Myocyte (in vitro differentiated cells): ENCODE data around the gene EHD2. TPM values are rescaled to one million over a fixed set of nuclear protein-coding genes. Genes with fewer than 3 reads are reported as not detected.
A peak's percentile ranks its signal among the peaks of the same experiment; 100 is the strongest.
"Not testable (repeated sequence)": the region's sequence is repeated elsewhere in the genome, so short reads cannot be mapped to it uniquely, and the experiment has no call there.

Source experiments
- DNase-seq: peaks from one replicate; pipeline ENCODE4 v3.0.0-alpha.2; 2012; ENCODE audit warnings: low read depth
- polyA plus RNA-seq: library from polyadenylated mRNA; unstranded; fragments of >200 nt; gene quantifications from one replicate; pipeline ENCODE4 v1.2.1, GENCODE V29; 2012; ENCODE audit warnings: missing spikeins
- total RNA-seq: library from RNA; depleted of rRNA; stranded (reverse); fragments of >200 nt; gene quantifications from 2 replicates; pipeline ENCODE4 v1.2.3, GENCODE V29; 2014

The EHD2 gene, protein sequence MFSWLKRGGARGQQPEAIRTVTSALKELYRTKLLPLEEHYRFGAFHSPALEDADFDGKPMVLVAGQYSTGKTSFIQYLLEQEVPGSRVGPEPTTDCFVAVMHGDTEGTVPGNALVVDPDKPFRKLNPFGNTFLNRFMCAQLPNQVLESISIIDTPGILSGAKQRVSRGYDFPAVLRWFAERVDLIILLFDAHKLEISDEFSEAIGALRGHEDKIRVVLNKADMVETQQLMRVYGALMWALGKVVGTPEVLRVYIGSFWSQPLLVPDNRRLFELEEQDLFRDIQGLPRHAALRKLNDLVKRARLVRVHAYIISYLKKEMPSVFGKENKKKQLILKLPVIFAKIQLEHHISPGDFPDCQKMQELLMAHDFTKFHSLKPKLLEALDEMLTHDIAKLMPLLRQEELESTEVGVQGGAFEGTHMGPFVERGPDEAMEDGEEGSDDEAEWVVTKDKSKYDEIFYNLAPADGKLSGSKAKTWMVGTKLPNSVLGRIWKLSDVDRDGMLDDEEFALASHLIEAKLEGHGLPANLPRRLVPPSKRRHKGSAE
- total RNA-seq, result 97.9 and 124 TPM in 2 replicates
- polyA plus RNA-seq, result 275 TPM

DNA sequence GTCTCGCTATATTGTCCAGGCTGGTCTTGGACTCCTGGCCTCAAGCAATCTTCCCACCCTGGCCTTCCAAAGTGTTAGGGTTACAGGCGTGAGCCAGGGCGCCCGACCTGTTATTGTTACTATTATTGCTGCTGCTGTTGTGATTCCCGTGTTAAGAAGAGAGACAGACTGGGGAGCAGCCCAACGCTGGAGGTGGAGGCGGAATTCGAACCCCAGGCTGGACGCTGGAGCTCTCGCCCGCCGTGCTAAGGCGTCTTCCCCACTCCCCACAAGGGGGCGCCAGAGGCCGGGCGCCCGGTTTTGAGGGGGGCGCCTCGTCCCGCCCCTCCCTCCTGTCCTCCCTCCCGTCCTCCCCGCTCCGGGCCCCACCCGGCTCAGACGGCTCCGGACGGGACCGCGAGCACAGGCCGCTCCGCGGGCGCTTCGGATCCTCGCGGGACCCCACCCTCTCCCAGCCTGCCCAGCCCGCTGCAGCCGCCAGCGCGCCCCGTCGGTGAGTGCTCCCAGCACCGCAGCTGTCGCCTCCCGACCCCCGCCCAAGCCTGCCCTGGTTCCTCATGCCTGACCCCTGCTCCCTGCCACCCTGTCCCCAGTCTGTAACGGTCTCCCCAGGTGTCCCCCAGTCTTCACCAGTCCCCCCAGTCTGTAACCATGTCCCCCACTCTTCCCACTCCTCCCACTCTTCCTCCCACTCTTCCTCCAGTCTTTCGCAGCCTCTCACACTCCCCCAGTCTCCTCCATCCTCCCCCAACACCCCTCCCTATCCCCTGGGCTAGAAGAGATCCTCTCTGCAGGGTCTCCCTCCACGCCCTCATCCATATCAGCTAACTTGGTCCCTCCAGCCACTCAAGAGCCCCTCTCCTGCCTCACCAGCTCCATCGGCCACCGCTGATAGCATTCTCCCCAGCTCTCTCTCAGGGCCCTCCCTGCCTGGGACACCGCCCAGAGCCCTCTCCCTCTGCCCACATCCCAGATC is at the start of gene EHD2:
TSS of gene EHD2 (plus strand) at position 377 of the 976 bp plus-strand sequence. CDS start 3,191 bp downstream, outside the sequence.
- DNase-seq, result peak; percentile 88

DNA sequence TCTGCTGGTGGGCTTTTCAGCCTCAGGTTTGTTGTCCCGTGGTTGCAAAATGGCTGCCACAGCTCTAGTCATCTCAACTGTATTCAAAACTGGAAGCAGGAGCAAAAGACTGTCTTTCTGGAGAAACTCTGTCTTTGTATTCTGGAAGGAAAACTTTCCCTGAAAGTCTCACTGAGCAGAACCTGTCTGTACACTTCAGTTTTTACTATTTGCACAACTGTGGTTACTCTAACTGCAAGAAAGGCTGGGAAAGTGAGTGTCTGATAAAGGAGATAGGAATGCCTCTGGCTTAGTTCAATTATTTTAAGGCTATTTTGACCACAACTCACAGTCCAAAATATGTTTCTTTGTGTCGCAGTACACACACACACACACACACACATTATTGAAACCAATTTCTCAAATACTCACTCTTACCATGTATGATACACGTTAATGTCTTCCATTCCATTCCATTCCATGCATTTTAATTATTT is 49.7 kb upstream of the EHD2 start:
- DNase-seq, result peak; percentile 66

DNA sequence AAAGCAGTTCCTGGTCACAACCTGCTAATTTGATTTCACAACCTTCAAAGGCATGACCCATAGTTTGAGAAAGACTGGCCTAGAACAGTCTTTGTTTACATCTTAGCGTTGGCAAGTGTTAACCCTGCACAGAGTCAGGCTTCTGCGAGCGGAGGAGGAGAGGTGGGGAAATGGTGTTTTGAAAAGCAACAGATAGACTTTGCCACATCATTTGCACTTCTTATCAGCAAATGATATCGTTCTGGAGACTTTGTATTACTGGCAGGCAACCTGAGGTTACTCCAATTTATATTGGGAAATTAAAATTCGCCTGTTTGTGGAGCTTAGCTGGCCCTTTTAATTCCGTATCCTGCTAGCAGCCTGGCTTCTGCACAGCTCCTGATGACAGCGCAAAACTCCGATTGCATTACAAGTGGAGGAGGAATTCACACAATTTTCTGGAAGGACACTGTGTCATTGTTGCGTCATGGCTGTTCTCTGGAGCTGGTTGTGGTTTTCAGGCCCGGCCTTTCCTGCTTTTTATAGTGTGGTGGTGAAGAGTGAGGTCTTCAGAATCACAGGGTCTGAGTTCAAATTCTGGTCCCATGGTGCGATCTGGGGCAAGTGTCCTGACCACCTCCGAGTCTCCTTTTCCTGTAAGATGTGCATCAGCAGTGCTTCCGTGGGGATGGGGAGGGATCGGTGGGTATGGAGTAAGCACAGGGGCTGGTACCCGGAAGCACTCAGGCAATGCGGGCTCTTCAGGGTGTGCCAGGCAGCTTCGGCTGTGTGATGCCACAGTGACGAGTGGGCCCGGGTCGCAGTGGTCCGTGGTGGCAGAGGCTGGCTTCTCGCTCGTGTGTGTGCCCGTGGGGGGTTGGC is 49.1 kb upstream of the EHD2 start:
- DNase-seq, result peak; percentile 96

DNA sequence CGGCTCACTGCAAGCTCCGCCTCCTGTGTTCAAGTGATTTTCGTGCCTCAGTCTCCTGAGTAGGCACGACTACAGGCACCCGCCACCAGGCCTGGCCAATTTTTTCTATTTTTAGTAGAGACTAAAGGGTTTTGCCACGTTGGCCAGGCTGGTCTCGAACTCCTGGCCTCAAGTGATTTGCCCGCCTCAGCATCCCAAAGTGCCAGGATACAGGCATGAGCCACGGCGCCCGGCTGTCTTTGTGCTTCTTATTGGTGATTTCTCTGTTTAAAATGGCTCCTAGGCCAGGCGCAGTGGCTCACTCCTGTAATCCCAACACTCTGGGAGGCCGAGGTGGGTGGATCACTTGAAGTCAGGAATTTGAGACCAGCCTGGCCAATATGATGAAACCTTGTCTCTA is 44.7 kb upstream of the EHD2 start:
- DNase-seq, result not testable (repeated sequence)

DNA sequence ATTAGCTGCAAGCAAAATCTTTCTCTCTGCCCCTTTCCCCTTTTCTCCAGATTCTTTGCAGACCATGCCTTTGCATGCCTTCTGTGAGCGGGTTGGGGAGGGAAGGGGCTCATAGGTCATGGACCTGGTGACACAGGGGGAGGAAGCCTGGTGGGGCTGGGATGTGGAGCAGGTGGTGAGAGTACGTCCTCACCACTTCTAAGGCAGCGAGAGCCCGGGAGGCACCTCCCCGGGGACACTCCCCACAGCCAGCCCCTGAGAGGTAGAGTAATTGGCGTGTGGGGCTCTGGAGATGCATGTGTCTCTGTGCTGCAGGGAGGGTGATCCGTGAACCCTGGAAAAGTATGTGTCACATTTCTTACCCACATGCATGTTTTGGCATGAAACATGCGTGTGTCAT is 42.5 kb upstream of the EHD2 start:
- no peak for DNase-seq

DNA sequence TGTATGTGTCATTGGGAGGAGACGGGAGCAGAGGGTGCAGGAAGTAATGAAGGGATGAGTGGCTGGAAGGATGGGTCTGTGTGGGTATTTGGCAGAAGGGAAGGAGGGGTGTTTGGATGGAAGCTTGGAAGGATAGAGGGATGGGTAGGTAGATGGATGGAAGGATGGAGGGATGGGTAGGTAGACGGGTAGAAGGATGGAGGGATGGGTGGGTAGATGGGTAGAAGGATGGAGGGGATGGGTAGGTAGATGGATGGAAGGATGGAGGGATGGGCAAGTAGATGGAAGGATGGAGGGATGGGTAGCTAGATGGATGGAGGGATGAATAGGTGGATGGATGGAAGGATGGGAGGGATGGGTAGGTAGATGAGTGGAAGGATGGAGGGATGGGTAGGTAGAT is 41.7 kb upstream of the EHD2 start:
- DNase-seq, result no peak

DNA sequence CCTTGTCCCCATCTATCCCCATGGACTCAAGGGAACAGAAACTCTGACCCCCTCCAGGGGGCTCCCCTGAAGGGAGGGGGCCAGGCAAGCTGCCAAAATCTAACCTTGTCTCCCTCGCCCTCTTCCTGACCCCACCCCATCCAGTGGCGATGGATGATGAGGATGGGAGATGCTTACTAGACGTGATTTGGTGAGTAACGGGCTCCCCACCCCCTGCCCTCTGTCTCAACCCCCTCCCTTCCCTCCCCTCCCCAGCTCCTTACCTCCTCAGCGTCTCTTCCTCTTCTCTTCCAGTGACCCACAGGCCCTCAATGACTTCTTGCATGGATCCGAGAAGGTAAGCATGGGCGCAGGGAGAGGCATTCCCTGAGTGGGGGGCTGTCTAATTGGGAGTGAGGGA is 39.8 kb upstream of the EHD2 start:
- no peak for DNase-seq

DNA sequence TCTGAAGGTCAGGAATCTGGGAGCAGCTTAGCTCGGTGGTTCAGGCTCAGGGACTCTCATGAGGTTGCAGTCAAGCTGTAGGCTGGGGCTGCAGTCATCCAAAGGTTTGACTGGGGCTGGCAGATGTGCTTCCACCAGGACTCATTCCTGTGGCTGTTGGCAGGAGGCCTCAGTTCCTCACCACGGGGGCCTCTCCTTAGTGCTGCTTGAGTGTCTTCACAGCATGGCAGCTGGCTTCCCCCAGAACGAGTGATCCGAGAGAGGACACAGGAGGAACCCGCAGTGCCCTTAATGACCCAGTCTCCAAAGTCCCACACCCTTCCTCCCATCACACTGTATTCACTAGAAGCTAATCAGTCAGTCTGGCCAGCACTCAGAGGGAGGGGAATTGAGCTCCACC is 38.7 kb upstream of the EHD2 start:
- DNase-seq, result no peak

DNA sequence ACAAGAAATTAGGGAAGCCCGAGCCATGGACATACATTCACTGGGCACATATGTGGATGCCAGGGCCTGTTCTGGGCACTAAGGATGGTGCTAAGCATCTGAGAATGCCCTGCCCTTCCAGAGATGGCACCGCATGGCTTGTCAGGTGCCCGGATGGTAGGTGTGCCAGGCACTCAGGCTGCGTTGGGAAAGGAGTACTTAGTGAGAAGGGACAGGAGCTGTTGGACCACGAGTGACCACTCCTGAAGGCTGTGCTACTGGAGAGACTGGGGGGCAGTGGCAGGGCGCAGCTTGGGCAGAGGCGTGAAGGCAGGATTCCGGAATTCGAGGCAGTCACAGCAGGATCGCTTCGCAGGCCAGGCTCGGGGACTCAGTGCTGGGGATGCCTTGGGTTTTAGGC is 38.0 kb upstream of the EHD2 start:
- no peak for DNase-seq

DNA sequence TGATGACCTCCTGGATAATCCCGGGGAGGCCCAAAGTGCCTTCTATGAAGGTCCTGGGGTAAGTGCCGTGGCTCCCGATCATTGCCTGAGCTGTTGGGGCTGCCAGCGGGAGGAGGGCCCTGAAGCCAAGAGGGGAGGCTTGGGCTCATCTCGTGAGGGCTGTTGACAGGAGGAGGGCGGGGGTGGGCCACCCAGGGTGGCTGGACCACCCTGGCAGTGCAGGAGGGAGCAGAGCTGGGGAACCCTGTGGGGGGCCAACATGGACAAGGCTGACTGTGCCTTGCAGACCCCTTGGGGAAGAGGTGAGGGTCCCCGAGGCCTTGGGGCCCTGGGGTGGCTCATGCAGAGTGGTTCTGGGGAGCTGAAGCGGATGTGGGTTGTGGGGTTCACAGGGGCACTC is 37.4 kb upstream of the EHD2 start:
- DNase-seq, result no peak

DNA sequence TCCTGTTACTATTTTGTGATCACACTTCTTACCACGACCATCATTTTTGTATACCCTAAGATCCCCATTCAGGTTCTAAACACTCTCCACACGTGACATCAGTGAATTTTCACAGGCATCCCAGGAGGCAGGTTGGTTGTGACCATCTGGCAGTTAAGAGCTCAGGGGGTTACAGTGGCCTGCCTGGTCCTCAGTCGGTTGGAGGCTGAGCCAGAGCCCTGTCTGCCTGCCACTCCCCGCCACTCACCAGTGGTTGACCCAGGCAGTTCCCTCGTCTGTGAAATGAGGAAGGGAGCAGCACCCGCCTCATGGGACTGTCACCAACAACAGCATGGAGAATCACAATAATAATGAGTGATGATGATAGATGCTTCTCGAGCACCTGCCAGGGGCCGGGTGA is 36.4 kb upstream of the EHD2 start:
- DNase-seq, result no peak

DNA sequence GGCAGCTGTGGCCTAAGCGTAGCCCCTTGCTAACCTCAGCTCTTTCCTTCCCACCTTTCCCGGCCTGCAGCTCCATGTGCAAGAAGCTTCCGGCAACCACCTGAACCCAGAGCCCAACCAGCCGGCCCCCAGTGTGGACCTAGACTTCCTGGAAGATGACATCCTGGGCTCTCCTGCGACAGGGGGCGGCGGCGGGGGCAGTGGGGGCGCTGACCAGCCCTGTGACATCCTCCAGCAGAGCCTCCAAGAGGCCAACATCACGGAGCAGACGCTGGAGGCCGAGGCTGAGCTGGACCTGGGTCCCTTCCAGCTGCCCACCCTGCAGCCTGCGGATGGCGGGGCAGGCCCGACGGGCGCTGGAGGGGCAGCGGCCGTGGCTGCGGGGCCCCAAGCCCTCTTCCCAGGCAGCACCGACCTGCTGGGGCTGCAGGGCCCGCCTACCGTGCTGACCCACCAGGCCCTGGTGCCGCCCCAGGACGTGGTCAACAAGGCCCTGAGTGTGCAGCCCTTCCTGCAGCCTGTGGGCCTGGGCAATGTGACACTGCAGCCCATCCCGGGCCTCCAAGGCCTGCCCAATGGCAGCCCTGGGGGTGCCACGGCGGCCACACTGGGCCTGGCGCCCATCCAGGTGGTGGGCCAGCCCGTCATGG is 33.8 kb upstream of the EHD2 start:
- DNase-seq, result no peak

DNA sequence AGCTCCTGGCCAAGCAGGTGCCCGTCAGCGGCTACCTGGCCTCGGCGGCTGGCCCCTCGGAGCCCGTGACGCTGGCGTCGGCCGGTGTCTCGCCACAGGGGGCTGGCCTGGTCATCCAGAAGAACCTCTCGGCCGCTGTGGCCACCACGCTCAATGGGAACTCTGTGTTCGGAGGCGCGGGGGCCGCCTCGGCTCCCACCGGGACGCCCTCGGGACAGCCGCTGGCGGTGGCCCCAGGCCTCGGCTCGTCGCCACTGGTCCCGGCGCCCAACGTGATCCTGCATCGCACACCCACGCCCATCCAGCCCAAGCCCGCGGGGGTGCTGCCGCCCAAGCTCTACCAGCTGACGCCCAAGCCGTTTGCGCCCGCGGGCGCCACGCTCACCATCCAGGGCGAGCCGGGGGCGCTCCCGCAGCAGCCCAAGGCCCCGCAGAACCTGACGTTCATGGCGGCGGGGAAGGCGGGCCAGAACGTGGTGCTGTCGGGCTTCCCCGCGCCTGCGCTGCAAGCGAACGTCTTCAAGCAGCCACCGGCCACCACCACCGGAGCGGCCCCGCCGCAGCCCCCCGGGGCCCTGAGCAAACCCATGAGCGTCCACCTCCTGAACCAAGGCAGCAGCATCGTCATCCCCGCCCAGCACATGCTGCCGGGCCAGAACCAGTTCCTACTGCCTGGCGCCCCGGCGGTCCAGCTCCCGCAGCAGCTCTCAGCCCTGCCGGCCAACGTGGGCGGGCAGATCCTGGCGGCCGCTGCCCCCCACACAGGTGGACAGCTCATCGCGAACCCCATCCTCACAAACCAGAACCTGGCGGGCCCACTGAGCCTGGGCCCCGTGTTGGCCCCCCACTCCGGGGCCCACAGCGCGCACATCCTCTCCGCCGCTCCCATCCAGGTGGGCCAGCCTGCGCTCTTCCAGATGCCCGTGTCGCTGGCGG is 33.0 kb upstream of the EHD2 start:
- no peak for DNase-seq

DNA sequence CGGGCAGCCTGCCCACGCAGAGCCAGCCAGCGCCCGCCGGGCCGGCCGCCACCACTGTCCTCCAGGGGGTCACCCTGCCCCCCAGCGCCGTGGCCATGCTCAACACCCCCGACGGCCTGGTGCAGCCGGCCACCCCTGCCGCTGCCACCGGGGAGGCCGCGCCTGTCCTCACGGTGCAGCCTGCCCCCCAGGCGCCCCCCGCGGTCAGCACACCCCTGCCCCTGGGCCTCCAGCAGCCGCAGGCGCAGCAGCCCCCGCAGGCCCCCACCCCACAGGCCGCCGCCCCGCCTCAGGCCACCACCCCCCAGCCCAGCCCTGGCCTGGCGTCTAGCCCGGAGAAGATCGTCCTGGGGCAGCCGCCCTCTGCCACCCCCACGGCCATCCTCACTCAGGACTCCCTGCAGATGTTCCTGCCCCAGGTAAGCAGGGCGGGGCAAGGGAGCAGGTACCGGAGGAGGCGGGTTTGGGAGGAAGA is 32.3 kb upstream of the EHD2 start:
- DNase-seq, result no peak

DNA sequence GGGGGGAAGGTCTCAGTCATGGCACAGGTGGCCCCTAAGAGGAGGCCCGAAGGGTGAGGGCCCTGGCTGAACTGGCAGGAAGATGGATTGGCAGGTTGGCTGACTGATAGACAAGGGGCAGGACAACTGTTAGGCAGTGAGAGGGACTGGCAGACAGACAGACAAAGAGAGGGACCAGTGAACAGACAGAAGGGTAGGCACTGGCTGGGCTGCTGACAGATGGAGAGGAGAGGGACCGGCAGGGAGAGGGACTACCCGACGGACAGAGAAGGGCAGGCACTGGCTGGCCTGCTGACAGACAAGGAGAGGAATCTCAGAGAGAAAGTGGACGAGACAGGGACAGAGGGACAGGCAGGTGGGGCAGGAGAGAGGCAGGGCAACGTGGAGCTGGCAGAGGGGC is 31.8 kb upstream of the EHD2 start:
- DNase-seq, result no peak

DNA sequence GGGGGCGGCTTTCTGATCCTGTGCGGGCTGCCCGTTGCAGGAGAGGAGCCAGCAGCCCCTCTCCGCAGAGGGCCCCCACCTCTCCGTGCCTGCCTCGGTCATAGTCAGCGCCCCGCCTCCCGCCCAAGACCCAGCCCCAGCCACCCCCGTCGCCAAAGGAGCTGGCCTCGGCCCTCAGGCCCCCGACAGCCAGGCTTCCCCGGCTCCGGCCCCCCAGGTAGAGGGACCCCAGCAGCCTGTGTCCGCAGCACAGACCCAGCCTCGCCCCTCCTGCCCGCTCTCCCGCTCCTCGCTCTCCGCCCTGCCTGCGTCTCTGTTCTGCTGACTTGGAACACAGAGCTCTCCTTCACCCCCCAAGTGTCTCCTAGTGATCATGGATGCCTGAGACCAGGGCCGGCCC is 31.3 kb upstream of the EHD2 start:
- no peak for DNase-seq

DNA sequence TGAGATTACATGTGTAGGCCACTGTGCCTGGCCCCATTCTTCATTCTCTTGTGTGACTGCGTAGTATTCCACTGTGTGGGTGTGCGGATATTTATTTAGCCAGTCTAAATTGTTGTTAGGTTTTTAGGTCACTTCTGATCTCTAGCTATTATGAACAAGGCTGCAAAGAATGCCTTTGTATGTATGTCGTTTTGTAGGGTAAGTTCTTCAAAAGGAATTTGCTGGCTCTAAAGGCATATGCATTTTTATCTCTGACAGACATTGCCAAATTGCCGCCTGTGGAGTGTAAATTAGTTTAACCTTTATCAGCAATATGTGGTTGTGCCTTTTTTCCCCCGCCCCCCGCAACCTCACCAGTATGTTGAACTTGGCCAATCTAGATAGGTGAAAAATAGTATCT is 30.3 kb upstream of the EHD2 start:
- DNase-seq, result no peak

DNA sequence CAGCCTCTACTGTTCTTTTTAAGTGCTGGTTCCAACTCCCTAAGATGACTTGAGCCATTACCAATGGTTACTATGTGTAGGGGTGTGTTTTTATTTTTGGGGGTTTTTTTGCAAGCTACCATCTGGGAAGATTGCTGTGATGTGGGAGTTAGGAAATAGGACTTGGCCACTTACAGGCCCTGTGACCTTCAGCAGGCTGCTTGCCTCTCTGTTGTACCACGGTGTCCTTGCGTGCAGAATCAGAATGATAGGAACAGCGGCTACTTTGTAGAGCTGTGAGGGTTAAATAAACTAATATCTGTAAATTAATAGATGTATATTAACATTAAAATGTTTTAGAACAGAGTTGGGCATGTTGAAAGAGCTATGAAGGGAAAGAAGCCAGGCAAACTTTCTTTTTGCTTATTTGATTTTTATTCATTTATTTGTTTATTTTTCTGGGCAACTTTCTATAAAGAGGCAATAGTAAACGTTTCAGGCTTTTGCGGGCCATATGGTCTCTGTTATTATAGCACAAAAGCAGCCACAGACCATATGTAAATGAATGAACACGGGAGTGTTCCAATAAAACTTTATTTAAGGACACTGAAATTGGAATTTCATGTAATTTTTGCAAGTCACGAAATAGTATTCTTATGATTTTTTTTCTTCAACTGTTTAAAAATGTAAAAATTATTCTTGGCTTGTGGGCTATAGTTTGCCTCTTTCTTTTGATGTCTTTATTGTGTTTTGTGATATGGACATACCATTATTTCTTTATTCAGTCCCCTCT is 26.4 kb upstream of the EHD2 start:
- DNase-seq, result no peak
